ENCODE data around the gene AAK1.

- TF ChIP-seq POLR2A (IDR thresholded peaks at IDR 0.05) (no peak), CTCF (IDR thresholded peaks at IDR 0.05) (no peak)
These were observed 60.9 kb downstream of the AAK1 start for GRCh38 chr2:69582582-69583176.
